Measurements from ENCODE around the gene JOSD2.

DNA sequence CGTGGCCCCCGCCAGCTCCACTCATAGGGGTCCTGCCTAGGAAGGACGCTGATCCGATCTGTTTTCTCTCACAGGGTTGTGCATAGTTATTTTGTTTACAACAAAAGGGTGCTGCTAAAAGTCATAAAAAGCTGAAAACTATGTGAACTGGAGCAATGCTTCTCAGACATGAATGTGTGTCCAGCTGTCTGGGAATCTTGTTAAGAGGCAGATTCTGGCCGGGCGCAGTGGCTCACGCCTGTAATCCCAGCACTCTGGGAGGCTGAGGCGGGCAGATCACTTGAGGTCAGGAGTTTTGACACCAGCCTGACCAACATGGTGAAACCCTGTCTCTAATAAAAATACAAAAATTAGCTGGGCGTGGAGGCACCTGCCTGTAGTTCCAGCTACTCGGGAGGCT is 48.6 kb upstream of the JOSD2 start:
- TF ChIP-seq, protein P1, sequence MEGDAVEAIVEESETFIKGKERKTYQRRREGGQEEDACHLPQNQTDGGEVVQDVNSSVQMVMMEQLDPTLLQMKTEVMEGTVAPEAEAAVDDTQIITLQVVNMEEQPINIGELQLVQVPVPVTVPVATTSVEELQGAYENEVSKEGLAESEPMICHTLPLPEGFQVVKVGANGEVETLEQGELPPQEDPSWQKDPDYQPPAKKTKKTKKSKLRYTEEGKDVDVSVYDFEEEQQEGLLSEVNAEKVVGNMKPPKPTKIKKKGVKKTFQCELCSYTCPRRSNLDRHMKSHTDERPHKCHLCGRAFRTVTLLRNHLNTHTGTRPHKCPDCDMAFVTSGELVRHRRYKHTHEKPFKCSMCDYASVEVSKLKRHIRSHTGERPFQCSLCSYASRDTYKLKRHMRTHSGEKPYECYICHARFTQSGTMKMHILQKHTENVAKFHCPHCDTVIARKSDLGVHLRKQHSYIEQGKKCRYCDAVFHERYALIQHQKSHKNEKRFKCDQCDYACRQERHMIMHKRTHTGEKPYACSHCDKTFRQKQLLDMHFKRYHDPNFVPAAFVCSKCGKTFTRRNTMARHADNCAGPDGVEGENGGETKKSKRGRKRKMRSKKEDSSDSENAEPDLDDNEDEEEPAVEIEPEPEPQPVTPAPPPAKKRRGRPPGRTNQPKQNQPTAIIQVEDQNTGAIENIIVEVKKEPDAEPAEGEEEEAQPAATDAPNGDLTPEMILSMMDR (IDR thresholded peaks at IDR 0.05; ENCODE audit: insufficient read depth, low read length): no peak
- TF ChIP-seq, protein P2, sequence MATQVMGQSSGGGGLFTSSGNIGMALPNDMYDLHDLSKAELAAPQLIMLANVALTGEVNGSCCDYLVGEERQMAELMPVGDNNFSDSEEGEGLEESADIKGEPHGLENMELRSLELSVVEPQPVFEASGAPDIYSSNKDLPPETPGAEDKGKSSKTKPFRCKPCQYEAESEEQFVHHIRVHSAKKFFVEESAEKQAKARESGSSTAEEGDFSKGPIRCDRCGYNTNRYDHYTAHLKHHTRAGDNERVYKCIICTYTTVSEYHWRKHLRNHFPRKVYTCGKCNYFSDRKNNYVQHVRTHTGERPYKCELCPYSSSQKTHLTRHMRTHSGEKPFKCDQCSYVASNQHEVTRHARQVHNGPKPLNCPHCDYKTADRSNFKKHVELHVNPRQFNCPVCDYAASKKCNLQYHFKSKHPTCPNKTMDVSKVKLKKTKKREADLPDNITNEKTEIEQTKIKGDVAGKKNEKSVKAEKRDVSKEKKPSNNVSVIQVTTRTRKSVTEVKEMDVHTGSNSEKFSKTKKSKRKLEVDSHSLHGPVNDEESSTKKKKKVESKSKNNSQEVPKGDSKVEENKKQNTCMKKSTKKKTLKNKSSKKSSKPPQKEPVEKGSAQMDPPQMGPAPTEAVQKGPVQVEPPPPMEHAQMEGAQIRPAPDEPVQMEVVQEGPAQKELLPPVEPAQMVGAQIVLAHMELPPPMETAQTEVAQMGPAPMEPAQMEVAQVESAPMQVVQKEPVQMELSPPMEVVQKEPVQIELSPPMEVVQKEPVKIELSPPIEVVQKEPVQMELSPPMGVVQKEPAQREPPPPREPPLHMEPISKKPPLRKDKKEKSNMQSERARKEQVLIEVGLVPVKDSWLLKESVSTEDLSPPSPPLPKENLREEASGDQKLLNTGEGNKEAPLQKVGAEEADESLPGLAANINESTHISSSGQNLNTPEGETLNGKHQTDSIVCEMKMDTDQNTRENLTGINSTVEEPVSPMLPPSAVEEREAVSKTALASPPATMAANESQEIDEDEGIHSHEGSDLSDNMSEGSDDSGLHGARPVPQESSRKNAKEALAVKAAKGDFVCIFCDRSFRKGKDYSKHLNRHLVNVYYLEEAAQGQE (IDR thresholded peaks at IDR 0.05; ENCODE audit: insufficient replicate concordance, low read depth): no peak
- TF ChIP-seq POLR2AphosphoS5 (IDR thresholded peaks at IDR 0.05; ENCODE audit: low read depth): no peak

All from HL-60 (cell line).